ENCODE results near the gene PRRX1.

PRRX1 gene

GRCh38 chr1:170723518-170723917, 59.6 kb downstream of the PRRX1 start:
- DNase-seq: no peak

GRCh38 chr1:170725326-170725725, 61.4 kb downstream of the PRRX1 start:
- no peak for DNase-seq

GRCh38 chr1:170727963-170728362, 64.0 kb downstream of the PRRX1 start:
- no peak for DNase-seq

- DNase-seq: no peak
These were observed 65.5 kb downstream of the PRRX1 start for GRCh38 chr1:170729225-170730002.

- DNase-seq: no peak
These were observed 66.1 kb downstream of the PRRX1 start for GRCh38 chr1:170730014-170730413.

GRCh38 chr1:170730438-170730837, 66.5 kb downstream of the PRRX1 start:
- no peak for DNase-seq

GRCh38 chr1:170731566-170732251, 67.8 kb downstream of the PRRX1 start:
- DNase-seq: no peak

GRCh38 chr1:170732252-170732588, 68.3 kb downstream of the PRRX1 start:
- DNase-seq: no peak

- no peak for DNase-seq
These were observed 70.7 kb downstream of the PRRX1 start for GRCh38 chr1:170734412-170735175.

GRCh38 chr1:170735366-170736263, 71.7 kb downstream of the PRRX1 start:
- DNase-seq: no peak

GRCh38 chr1:170739803-170740202, 75.9 kb downstream of the PRRX1 start:
- DNase-seq: no peak

GRCh38 chr1:170741678-170742077, 77.7 kb downstream of the PRRX1 start:
- no peak for DNase-seq

- no peak for DNase-seq
These were observed 78.7 kb downstream of the PRRX1 start for GRCh38 chr1:170742600-170742999.

- no peak for DNase-seq
These were observed 79.2 kb downstream of the PRRX1 start for GRCh38 chr1:170743083-170743482.

- no peak for DNase-seq
These were observed 85.6 kb downstream of the PRRX1 start for GRCh38 chr1:170749549-170749948.

- DNase-seq: no peak
These were observed 86.0 kb downstream of the PRRX1 start for GRCh38 chr1:170749959-170750358.

GRCh38 chr1:170755795-170756194, 91.9 kb downstream of the PRRX1 start:
- DNase-seq: no peak

GRCh38 chr1:170758992-170759391, 95.1 kb downstream of the PRRX1 start:
- no peak for DNase-seq

GRCh38 chr1:170765279-170765678, 101.3 kb downstream of the PRRX1 start:
- DNase-seq: no peak

GRCh38 chr1:170765712-170766330, 101.9 kb downstream of the PRRX1 start:
- no peak for DNase-seq

GRCh38 chr1:170768929-170769328, 105.0 kb downstream of the PRRX1 start:
- DNase-seq: no peak

GRCh38 chr1:170769691-170770090, 105.8 kb downstream of the PRRX1 start:
- no peak for DNase-seq
